Measurements from ENCODE around the gene PFDN2. TPM values are rescaled to one million over a fixed set of nuclear protein-coding genes. Genes with fewer than 3 reads are reported as not detected.
A peak's percentile ranks its signal among the peaks of the same experiment; 100 is the strongest.
"Not testable (repeated sequence)": the region's sequence is repeated elsewhere in the genome, so short reads cannot be mapped to it uniquely, and the experiment has no call there.

The PFDN2 gene
- total and polyA plus RNA-seq, 11 donors, result 38.3 to 234 (median 49.8) TPM

- Histone ChIP-seq H3K4me3 (peak overlapping the region in 10 of 12 donors; percentile 85 to 100 (median 96)), H3K4me1 (peaks cover 5 to 73% (median 38%) of the 10 kb centered on the region in 12 donors), H3K9me3 (no peaks in the 10 kb centered on the region), H3K36me3 (peaks cover 0 to 61% (median 46%) of the 10 kb centered on the region in 9 donors), H3K27ac (peak overlapping the region in 11 of 12 donors; percentile 77 to 97 (median 92)), H3K27me3 (no peaks in the 10 kb centered on the region)
- ATAC-seq (peak in 3 of 4 donors; percentile 21 to 35 (median 33)), DNase-seq (peak; percentile 60 to 77 (median 69))
- intact Hi-C loops (cut with DNase I), result loop anchor here in 2 of 10 donors (2.0 kb wide), 1 partner anchor 14 kb away; the partner anchor contains the start of gene DEDD (in 2 of the 2)
- 28 to 41% (median 32%) methylated on average over 10 of the region's 10 CpGs for WGBS, 4 donors
- peak in 8 of 12 donors; percentile 8 to 40 (median 28) for TF ChIP-seq CTCF (IDR thresholded peaks at IDR 0.05)
- no peak for TF ChIP-seq POLR2A (IDR thresholded peaks at IDR 0.05)
Observed at GRCh38 chr1:161119092-161119903, 1.5 kb upstream of the PFDN2 start.

GRCh38 chr1:161115961-161116360, 1.9 kb downstream of the PFDN2 start:
- 89 to 91% (median 90%) methylated on average over 6 of the region's 6 CpGs for WGBS, 4 donors
- Histone ChIP-seq H3K36me3 (peaks cover 0 to 36% (median 13%) of the 10 kb centered on the region in 9 donors), H3K4me3 (peak overlapping the region in 1 of 12 donors; percentile 91), H3K4me1 (peaks cover 5 to 87% (median 51%) of the 10 kb centered on the region in 12 donors)
- H3K27me3 ChIP-seq; H3K27ac ChIP-seq; intact Hi-C loops (cut with DNase I); H3K9me3 ChIP-seq; ATAC-seq; DNase-seq: not testable (repeated sequence)

GRCh38 chr1:161115132-161115711, 2.6 kb downstream of the PFDN2 start:
- H3K9me3 ChIP-seq, result no peaks in the 10 kb centered on the region
- TF ChIP-seq CTCF (IDR thresholded peaks at IDR 0.05), result no peak
- intact Hi-C loops (cut with DNase I), result no loop called here
- peaks cover 0 to 30% (median 5%) of the 10 kb centered on the region in 9 donors for H3K36me3 ChIP-seq
- no peaks in the 10 kb centered on the region for H3K27me3 ChIP-seq
- ATAC-seq, result no peak
- peaks cover 5 to 80% (median 51%) of the 10 kb centered on the region in 12 donors for H3K4me1 ChIP-seq
- 91 to 94% (median 92%) methylated on average over 12 of the region's 12 CpGs for WGBS, 4 donors
- no peak overlapping the region for H3K4me3 ChIP-seq
- no peak for DNase-seq
- H3K27ac ChIP-seq, result no peak overlapping the region

- Histone ChIP-seq H3K4me1 (peaks cover 5 to 74% (median 46%) of the 10 kb centered on the region in 12 donors), H3K4me3 (no peak overlapping the region), H3K9me3 (no peaks in the 10 kb centered on the region), H3K27me3 (no peaks in the 10 kb centered on the region), H3K27ac (no peak overlapping the region), H3K36me3 (peaks cover 0 to 27% (median 5%) of the 10 kb centered on the region in 9 donors)
- WGBS, 4 donors, result 81 to 91% (median 86%) methylated on average over 2 of the region's 2 CpGs
- ATAC-seq (no peak), DNase-seq (no peak)
- intact Hi-C loops (cut with DNase I), result no loop called here
- no peak for TF ChIP-seq CTCF (IDR thresholded peaks at IDR 0.05)
- TF ChIP-seq POLR2A (IDR thresholded peaks at IDR 0.05), result no peak
Observed at GRCh38 chr1:161114556-161114955, 3.3 kb downstream of the PFDN2 start.

Measured in heart left ventricle (tissue), 16 donors.